H1 (cell line): ENCODE data around the gene FKTN. TPM values are rescaled to one million over a fixed set of nuclear protein-coding genes. Genes with fewer than 3 reads are reported as not detected.

ENCODE experiments used
- BCL11A ChIP-seq, 2 experiments: IDR thresholded peaks; one replicate each; pipeline ENCODE4 v1.6.1; 2011; ENCODE audit warnings: low read depth in 2 of 2, low read length in 2 of 2, mild to moderate bottlenecking in 2 of 2
- CTBP2 ChIP-seq: IDR thresholded peaks from 2 replicates; pipeline ENCODE4 v1.7.0; 2011; ENCODE audit warnings: borderline replicate concordance, mild to moderate bottlenecking, moderate library complexity, mixed read lengths, low read length; ENCODE audit not compliant: insufficient read depth, insufficient read length
- GABPA ChIP-seq: IDR thresholded peaks from 2 replicates; pipeline ENCODE4 v1.6.1; 2011; ENCODE audit warnings: mild to moderate bottlenecking, low read length, moderate library complexity, borderline replicate concordance; ENCODE audit not compliant: insufficient read depth
- HDAC2 ChIP-seq, 2 experiments: fragments of 300-600 bp in 1 of 2; sonication (generic) in 1 of 2; IDR thresholded peaks; 2 replicates each; pipeline ENCODE4 v1.6.1; 2011 to 2012; ENCODE audit warnings: low read depth in 2 of 2, low read length in 2 of 2, mild to moderate bottlenecking in 2 of 2, moderate library complexity in 2 of 2, borderline replicate concordance in 1 of 2, inconsistent platforms in 1 of 2
- KDM1A ChIP-seq: fragments of 200-600, 300-600 bp; sonication (generic); IDR thresholded peaks from 2 replicates; pipeline ENCODE4 v1.7.1; 2016; ENCODE audit warnings: mild to moderate bottlenecking, low read length, borderline replicate concordance
- KDM5A ChIP-seq: fragments of 200-600 bp; IDR thresholded peaks from 2 replicates; pipeline ENCODE4 v1.7.1; 2012; ENCODE audit warnings: mild to moderate bottlenecking, low read length, inconsistent platforms, mixed read lengths
- POLR2A ChIP-seq, 2 experiments: IDR thresholded peaks; 1 replicate in 1 of 2; 2 replicates in 1 of 2; pipeline ENCODE4 v1.6.1; 2011; ENCODE audit warnings: low read depth in 2 of 2, low read length in 2 of 2, mild to moderate bottlenecking in 2 of 2; ENCODE audit errors: control extremely low read depth in 1 of 2
- RXRA ChIP-seq: IDR thresholded peaks from 2 replicates; pipeline ENCODE4 v1.6.1; 2011; ENCODE audit warnings: low read depth, mild to moderate bottlenecking, low read length, moderate library complexity; ENCODE audit not compliant: insufficient read depth
- SIN3A ChIP-seq, 2 experiments: IDR thresholded peaks in 1 of 2; conservative IDR thresholded peaks in 1 of 2; 2 replicates each; pipeline ENCODE4 v1.6.1; 2011 to 2012; ENCODE audit warnings: low read length in 2 of 2, improper control_type of control experiment in 1 of 2, low read depth in 1 of 2, mild to moderate bottlenecking in 1 of 2
- SP2 ChIP-seq: IDR thresholded peaks from 2 replicates; pipeline ENCODE4 v1.6.1; 2012; ENCODE audit warnings: mild to moderate bottlenecking, low read length, inconsistent platforms
- SP4 ChIP-seq: IDR thresholded peaks from 2 replicates; pipeline ENCODE4 v1.6.1; 2012; ENCODE audit warnings: low read length, inconsistent platforms
- SRF ChIP-seq: IDR thresholded peaks from 2 replicates; pipeline ENCODE4 v1.6.1; 2011; ENCODE audit warnings: mild to moderate bottlenecking, low read depth, low read length, moderate library complexity
- TAF7 ChIP-seq: optimal IDR thresholded peaks from 2 replicates; pipeline ENCODE3; 2011; ENCODE audit warnings: low read depth, mild to moderate bottlenecking, inconsistent platforms, low read length, moderate library complexity, borderline replicate concordance
- polyA plus RNA-seq, 7 experiments: library from polyadenylated mRNA; depleted of rRNA in 3 of 7; stranded (reverse) in 5 of 7; unstranded in 2 of 7; fragments of >200 nt in 5 of 7; fragments of 200-250 nt in 2 of 7; gene quantifications; 1 replicate in 5 of 7; 2 replicates in 1 of 7; 4 replicates in 1 of 7; pipeline versions ENCODE4 v1.2.1 to v1.2.3, GENCODE V29; 2011 to 2013; ENCODE audit warnings: missing spikeins in 2 of 7, mixed read lengths in 2 of 7
- total RNA-seq: library from RNA; stranded (reverse); fragmentation: NEBNext Ultra II Directional; extraction: Animal tissue kit (Norgen Biotek cat#: 25700); gene quantifications from 2 replicates; pipeline ENCODE4 v1.2.1, GENCODE V29; 2021
- TF ChIP-seq, protein P1 (sequence below): IDR thresholded peaks from 2 replicates; pipeline ENCODE4 v1.6.1; 2012; ENCODE audit warnings: inconsistent platforms

The FKTN gene
- total and polyA plus RNA-seq, 2 of the 8 experiments (the other 6 are each of a cell fraction or from before 2014, with no cell fraction given): 2.7 to 13.4 TPM

DNA sequence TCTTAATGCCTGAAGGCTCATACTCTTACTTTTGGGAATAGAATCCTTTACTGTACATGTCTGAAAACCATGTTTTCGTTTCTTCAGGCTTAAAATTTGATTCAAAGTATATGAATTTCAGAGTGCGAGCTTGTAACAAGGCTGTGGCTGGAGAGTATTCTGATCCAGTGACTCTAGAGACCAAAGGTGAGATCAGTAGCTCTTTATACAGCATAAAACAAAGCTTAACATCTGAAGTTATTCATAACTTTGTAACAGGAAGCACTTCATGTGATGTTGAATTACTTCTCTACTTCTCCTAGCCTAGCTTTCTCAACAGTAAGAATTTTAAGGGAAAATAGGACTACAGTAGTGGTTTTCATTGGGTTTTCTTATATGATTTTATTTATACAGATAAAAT lies 49.4 kb upstream of the FKTN start (continued):
- TF ChIP-seq POLR2A (IDR thresholded peaks at IDR 0.05; ENCODE audit: control extremely low read depth in 1 of 2, low read depth in 2 of 2, low read length in 2 of 2): no peak
- TF ChIP-seq SIN3A (conservative IDR thresholded peaks at IDR 0.05 in 1 of 2, IDR thresholded peaks at IDR 0.05 in 1 of 2; ENCODE audit: low read depth in 1 of 2, low read length in 2 of 2): no peak
- TF ChIP-seq, protein P1, sequence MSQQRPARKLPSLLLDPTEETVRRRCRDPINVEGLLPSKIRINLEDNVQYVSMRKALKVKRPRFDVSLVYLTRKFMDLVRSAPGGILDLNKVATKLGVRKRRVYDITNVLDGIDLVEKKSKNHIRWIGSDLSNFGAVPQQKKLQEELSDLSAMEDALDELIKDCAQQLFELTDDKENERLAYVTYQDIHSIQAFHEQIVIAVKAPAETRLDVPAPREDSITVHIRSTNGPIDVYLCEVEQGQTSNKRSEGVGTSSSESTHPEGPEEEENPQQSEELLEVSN: no peak
- TF ChIP-seq KDM5A: no peak
- TF ChIP-seq KDM1A: no peak
- TF ChIP-seq BCL11A (IDR thresholded peaks at IDR 0.05; ENCODE audit: low read depth in 2 of 2, low read length in 2 of 2): no peak
- no peak for TF ChIP-seq TAF7
- TF ChIP-seq HDAC2 (IDR thresholded peaks at IDR 0.05; ENCODE audit: borderline replicate concordance in 1 of 2, low read depth in 2 of 2, low read length in 2 of 2): no peak
- no peak for TF ChIP-seq CTBP2
- TF ChIP-seq GABPA: no peak
- TF ChIP-seq SP4: no peak
- no peak for TF ChIP-seq RXRA
- no peak for TF ChIP-seq SP2
- no peak for TF ChIP-seq SRF
